H1 (cell line): ENCODE data around the gene PCDH9.

Experiments used
- CTCF ChIP-seq, 3 experiments: IDR thresholded peaks; 1 replicate in 2 of 3; 2 replicates in 1 of 3; pipeline versions ENCODE4 v1.5.1 to v1.6.1; 2011; ENCODE audit warnings: low read length in 3 of 3, mild to moderate bottlenecking in 3 of 3, inconsistent platforms in 2 of 3, low read depth in 1 of 3, moderate library complexity in 1 of 3; ENCODE audit not compliant: insufficient read depth in 1 of 3; ENCODE audit errors: control extremely low read depth in 1 of 3
- GTF2F1 ChIP-seq: IDR thresholded peaks from 2 replicates; pipeline ENCODE4 v1.6.1; 2012; ENCODE audit warnings: low read depth, low read length, improper control_type of control experiment, borderline replicate concordance
- POLR2AphosphoS5 ChIP-seq: IDR thresholded peaks from 2 replicates; pipeline ENCODE4 v1.6.1; 2011; ENCODE audit warnings: low read depth, low read length
- SP1 ChIP-seq: IDR thresholded peaks from 2 replicates; pipeline ENCODE4 v1.6.1; 2011; ENCODE audit warnings: low read depth, low read length

- no peak for TF ChIP-seq CTCF (IDR thresholded peaks at IDR 0.05; ENCODE audit: control extremely low read depth in 1 of 3, insufficient read depth in 1 of 3, low read depth in 1 of 3, low read length in 3 of 3)
- TF ChIP-seq SP1 = no peak
- no peak for TF ChIP-seq GTF2F1
- no peak for TF ChIP-seq POLR2AphosphoS5
Measured at GRCh38 chr13:66803013-66803807, 426.9 kb downstream of the PCDH9 start.
